ENCODE measurements around the gene BMPR1B.

BMPR1B gene

GRCh38 chr4:94968493-94968892, 210.7 kb downstream of the BMPR1B start:
- DNase-seq, result no peak

GRCh38 chr4:94970650-94971049, 212.9 kb downstream of the BMPR1B start:
- no peak for DNase-seq

GRCh38 chr4:94974773-94975172, 217.0 kb downstream of the BMPR1B start:
- no peak for DNase-seq

- no peak for DNase-seq
Measured at GRCh38 chr4:94976371-94977011, 218.7 kb downstream of the BMPR1B start.

- DNase-seq, result no peak
Measured at GRCh38 chr4:94978904-94979303, 221.1 kb downstream of the BMPR1B start.

- DNase-seq, result no peak
Measured at GRCh38 chr4:94979621-94980020, 221.9 kb downstream of the BMPR1B start.

- no peak for DNase-seq
Measured at GRCh38 chr4:94995684-94996394, 238.1 kb downstream of the BMPR1B start.

- DNase-seq, result no peak
Measured at GRCh38 chr4:95000076-95000648, 242.4 kb downstream of the BMPR1B start.

GRCh38 chr4:95004912-95005311, 247.2 kb downstream of the BMPR1B start:
- no peak for DNase-seq

- DNase-seq, result no peak
Measured at GRCh38 chr4:95007998-95008397, 250.2 kb downstream of the BMPR1B start.

- no peak for DNase-seq
Measured at GRCh38 chr4:95013236-95013635, 255.5 kb downstream of the BMPR1B start.

GRCh38 chr4:95014068-95014467, 256.3 kb downstream of the BMPR1B start:
- no peak for DNase-seq

GRCh38 chr4:95017305-95018064, 259.7 kb downstream of the BMPR1B start:
- no peak for DNase-seq

GRCh38 chr4:95018785-95019184, 261.0 kb downstream of the BMPR1B start:
- DNase-seq, result no peak

GRCh38 chr4:95020521-95020920, 262.8 kb downstream of the BMPR1B start:
- DNase-seq, result no peak

GRCh38 chr4:95021099-95021498, 263.3 kb downstream of the BMPR1B start:
- DNase-seq, result no peak

- no peak for DNase-seq
Measured at GRCh38 chr4:95023110-95023509, 265.4 kb downstream of the BMPR1B start.

GRCh38 chr4:95027905-95028618, 270.3 kb downstream of the BMPR1B start:
- no peak for DNase-seq

- no peak for DNase-seq
Measured at GRCh38 chr4:95038791-95039190, 281.0 kb downstream of the BMPR1B start.

- no peak for DNase-seq
Measured at GRCh38 chr4:95044324-95044837, 286.6 kb downstream of the BMPR1B start.

GRCh38 chr4:95045429-95045828, 287.7 kb downstream of the BMPR1B start:
- no peak for DNase-seq

GRCh38 chr4:95048296-95048695, 290.5 kb downstream of the BMPR1B start:
- no peak for DNase-seq
